Mesenchymal stem cell (in vitro differentiated cells and primary cell): Measurements from ENCODE around the gene PINK1.
A peak's percentile ranks its signal among the peaks of the same experiment; 100 is the strongest.

ENCODE experiments used
- DNase-seq: peaks from one replicate; pipeline ENCODE4 v3.0.0-alpha.2; 2013
- H2AFZ ChIP-seq: one replicate; pipeline ENCODE4 v1.6.1; 2013; ENCODE audit warnings: low read depth, mild to moderate bottlenecking, control low read depth, inconsistent platforms, low read length, moderate library complexity
- H2AK5ac ChIP-seq: 2 replicates; pipeline ENCODE4 v1.6.1; 2013; ENCODE audit warnings: low read length, moderate library complexity, mild to moderate bottlenecking, inconsistent platforms; ENCODE audit not compliant: severe bottlenecking
- H2BK120ac ChIP-seq: one replicate; pipeline ENCODE4 v1.6.1; 2013; ENCODE audit warnings: low read depth, mild to moderate bottlenecking, inconsistent platforms, low read length, moderate library complexity
- H2BK12ac ChIP-seq, 2 experiments: one replicate each; pipeline ENCODE4 v1.6.1; 2013; ENCODE audit warnings: inconsistent platforms in 2 of 2, low read length in 2 of 2, mild to moderate bottlenecking in 2 of 2, moderate library complexity in 2 of 2, control low read depth in 1 of 2
- H2BK15ac ChIP-seq: one replicate; pipeline ENCODE4 v1.6.1; 2013; ENCODE audit warnings: mild to moderate bottlenecking, low read depth, inconsistent platforms; ENCODE audit not compliant: poor library complexity, severe bottlenecking
- H2BK5ac ChIP-seq: 2 replicates; pipeline ENCODE4 v1.6.1; 2013; ENCODE audit warnings: low read depth, mild to moderate bottlenecking, low read length, control low read depth, inconsistent platforms; ENCODE audit not compliant: poor library complexity, severe bottlenecking
- H3K14ac ChIP-seq, 2 experiments: one replicate each; pipeline ENCODE4 v1.6.1; 2013; ENCODE audit warnings: inconsistent platforms in 2 of 2, low read length in 2 of 2, control low read depth in 1 of 2, mild to moderate bottlenecking in 1 of 2, moderate library complexity in 1 of 2
- H3K18ac ChIP-seq, 2 experiments: one replicate each; pipeline ENCODE4 v1.6.1; 2013; ENCODE audit warnings: inconsistent platforms in 2 of 2, low read length in 2 of 2, control low read depth in 1 of 2, low read depth in 1 of 2, mild to moderate bottlenecking in 1 of 2
- H3K23ac ChIP-seq, 2 experiments: one replicate each; pipeline ENCODE4 v1.6.1; 2013; ENCODE audit warnings: inconsistent platforms in 2 of 2, low read length in 2 of 2, mild to moderate bottlenecking in 2 of 2, moderate library complexity in 2 of 2, control low read depth in 1 of 2
- H3K27ac ChIP-seq: 2 replicates; pipeline ENCODE4 v1.5.1; 2013; ENCODE audit warnings: mild to moderate bottlenecking, moderate library complexity, low read length, control low read depth, inconsistent platforms; ENCODE audit not compliant: poor library complexity, severe bottlenecking
- H3K27me3 ChIP-seq, 2 experiments: 2 replicates each; pipeline versions ENCODE4 v1.6.1 to v1.7.0; 2013; ENCODE audit warnings: low read length in 2 of 2, mild to moderate bottlenecking in 2 of 2, moderate library complexity in 2 of 2, control low read depth in 1 of 2, inconsistent platforms in 1 of 2; ENCODE audit not compliant: control insufficient read depth in 1 of 2, insufficient read depth in 1 of 2
- H3K36me3 ChIP-seq, 2 experiments: 2 replicates each; pipeline versions ENCODE4 v1.6.1 to v1.7.0; 2013; ENCODE audit warnings: low read length in 2 of 2, control low read depth in 1 of 2, inconsistent platforms in 1 of 2, low read depth in 1 of 2, mild to moderate bottlenecking in 1 of 2; ENCODE audit not compliant: insufficient read depth in 2 of 2, control insufficient read depth in 1 of 2
- H3K4ac ChIP-seq, 2 experiments: one replicate each; pipeline ENCODE4 v1.6.1; 2013; ENCODE audit warnings: inconsistent platforms in 2 of 2, low read length in 2 of 2, mild to moderate bottlenecking in 2 of 2, moderate library complexity in 2 of 2, control low read depth in 1 of 2, low read depth in 1 of 2
- H3K4me1 ChIP-seq: 2 replicates; pipeline ENCODE4 v1.6.1; 2013; ENCODE audit warnings: low read depth, low read length, control low read depth; ENCODE audit not compliant: control insufficient read depth, insufficient read depth
- H3K4me2 ChIP-seq: 2 replicates; pipeline ENCODE4 v1.6.1; 2013; ENCODE audit warnings: low read length, mild to moderate bottlenecking, inconsistent platforms; ENCODE audit not compliant: poor library complexity, severe bottlenecking
- H3K4me3 ChIP-seq, 2 experiments: 2 replicates each; pipeline versions ENCODE4 v1.5.1 to v1.7.0; 2013; ENCODE audit warnings: low read length in 2 of 2, mild to moderate bottlenecking in 2 of 2, control low read depth in 1 of 2, low read depth in 1 of 2; ENCODE audit not compliant: insufficient read depth in 1 of 2
- H3K79me1 ChIP-seq: replicated peaks from 2 replicates; pipeline ENCODE4 v1.6.1; 2013; ENCODE audit warnings: mild to moderate bottlenecking, control low read depth, low read length, inconsistent platforms; ENCODE audit not compliant: poor library complexity, severe bottlenecking
- H3K9ac ChIP-seq: 2 replicates; pipeline ENCODE4 v1.7.0; 2013; ENCODE audit warnings: mild to moderate bottlenecking, low read length, moderate library complexity
- H3K9me3 ChIP-seq: 2 replicates; pipeline ENCODE4 v1.7.0; 2013; ENCODE audit warnings: mild to moderate bottlenecking, low read length; ENCODE audit not compliant: control insufficient read depth
- H4K8ac ChIP-seq: one replicate; pipeline ENCODE4 v1.6.1; 2013; ENCODE audit warnings: inconsistent platforms, mild to moderate bottlenecking, low read length, moderate library complexity
- H4K91ac ChIP-seq: one replicate; pipeline ENCODE4 v1.6.1; 2013; ENCODE audit warnings: mild to moderate bottlenecking, low read length, inconsistent platforms
- WGBS: methylation state at CpG from one replicate; pipeline ENCODE4 v1.1.7; 2013; ENCODE audit warnings: mixed read lengths; 5-methylcytosine and 5-hydroxymethylcytosine counted together

PINK1 gene

DNA sequence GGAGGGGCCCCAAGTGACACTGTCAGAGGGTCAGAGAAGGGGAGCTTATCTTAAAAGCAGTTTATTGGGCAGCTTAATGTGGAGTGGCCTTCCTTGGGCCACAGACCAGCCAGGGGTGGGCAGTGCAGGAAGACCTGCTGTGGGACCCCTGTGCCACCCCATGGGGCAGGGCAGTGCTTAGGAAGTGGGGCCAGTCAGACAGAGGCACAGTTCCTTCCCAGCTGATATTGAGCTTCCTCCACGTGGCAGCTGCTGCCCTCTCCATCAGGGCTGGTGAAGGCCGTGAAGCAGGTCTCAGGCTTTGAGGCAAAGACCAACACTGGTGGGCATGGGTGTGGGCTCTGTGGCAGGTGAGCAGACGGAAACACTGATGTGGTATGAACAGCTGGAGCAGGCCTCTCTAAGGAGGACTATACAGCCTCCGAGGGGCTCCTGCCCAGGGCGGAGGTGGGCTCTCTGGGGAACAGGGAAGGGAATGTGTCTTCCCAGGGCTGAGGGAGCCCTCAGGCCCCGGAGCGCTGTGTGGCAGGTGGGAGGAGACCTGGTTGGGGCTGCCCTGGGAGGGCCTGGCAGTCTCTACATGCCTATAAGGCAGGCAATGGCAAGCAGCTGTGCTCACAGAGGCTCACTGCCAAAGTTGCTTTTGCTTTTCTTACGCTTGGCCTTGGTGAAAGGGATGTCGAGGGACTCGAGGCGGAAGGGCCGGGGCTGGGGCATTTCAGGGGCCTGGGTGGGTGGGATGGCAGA is 30.9 kb downstream of the PINK1 start:
- Histone ChIP-seq H4K8ac (peak overlapping the region; percentile 27), H3K79me1 (peaks cover 4% of the 10 kb centered on the region), H3K9ac (no peak overlapping the region), H2BK12ac (no peak overlapping the region), H4K91ac (peak overlapping the region; percentile 11), H3K4ac (no peak overlapping the region), H2BK15ac (no peak overlapping the region), H3K18ac (no peak overlapping the region), H3K4me3 (no peak overlapping the region), H3K36me3 (peaks cover 0 to 6% of the 10 kb centered on the region in 2 experiments), H3K14ac (no peak overlapping the region), H3K4me1 (peaks cover 10% of the 10 kb centered on the region), H3K27me3 (no peaks in the 10 kb centered on the region), H2BK5ac (no peak overlapping the region), H3K4me2 (no peak overlapping the region), H2AFZ (no peak overlapping the region), H2BK120ac (no peak overlapping the region), H3K23ac (no peak overlapping the region), H3K9me3 (no peaks in the 10 kb centered on the region), H3K27ac (no peak overlapping the region), H2AK5ac (no peak overlapping the region)
- WGBS, result 86% methylated on average over 12 of the region's 12 CpGs
- no peak for DNase-seq

DNA sequence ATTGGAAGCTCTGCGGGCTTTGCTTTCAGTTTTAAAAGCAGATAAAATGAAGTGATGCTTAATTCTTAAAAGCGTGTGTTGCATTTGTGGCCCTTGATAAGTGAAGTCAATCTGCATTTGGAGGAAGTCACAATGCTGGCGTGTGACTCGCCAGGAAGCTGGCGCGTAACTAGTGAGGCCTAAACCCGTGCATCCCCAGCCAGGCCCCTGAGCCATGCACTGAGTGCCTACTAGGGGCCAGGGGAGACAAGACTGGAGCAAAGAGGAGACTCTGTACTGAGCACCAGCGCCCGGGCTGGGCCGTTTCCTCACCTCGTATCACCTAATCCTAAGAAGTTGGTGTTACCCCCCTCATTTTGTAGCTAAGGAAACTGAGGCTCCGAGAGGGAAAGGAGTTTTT is 32.5 kb downstream of the PINK1 start:
- Histone ChIP-seq H3K4me1 (peaks cover 10% of the 10 kb centered on the region), H3K23ac (no peak overlapping the region), H2BK5ac (no peak overlapping the region), H3K9me3 (no peaks in the 10 kb centered on the region), H3K27ac (no peak overlapping the region), H2BK15ac (no peak overlapping the region), H3K9ac (no peak overlapping the region), H3K79me1 (peaks cover 3% of the 10 kb centered on the region), H3K4ac (no peak overlapping the region), H3K4me2 (no peak overlapping the region), H3K36me3 (no peaks in the 10 kb centered on the region), H3K4me3 (no peak overlapping the region), H4K8ac (no peak overlapping the region), H3K27me3 (no peaks in the 10 kb centered on the region), H2AK5ac (no peak overlapping the region), H2BK120ac (no peak overlapping the region), H3K14ac (no peak overlapping the region), H2BK12ac (no peak overlapping the region), H3K18ac (no peak overlapping the region), H2AFZ (no peak overlapping the region), H4K91ac (no peak overlapping the region)
- DNase-seq, result no peak
- WGBS, result 95% methylated on average over 11 of the region's 12 CpGs

DNA sequence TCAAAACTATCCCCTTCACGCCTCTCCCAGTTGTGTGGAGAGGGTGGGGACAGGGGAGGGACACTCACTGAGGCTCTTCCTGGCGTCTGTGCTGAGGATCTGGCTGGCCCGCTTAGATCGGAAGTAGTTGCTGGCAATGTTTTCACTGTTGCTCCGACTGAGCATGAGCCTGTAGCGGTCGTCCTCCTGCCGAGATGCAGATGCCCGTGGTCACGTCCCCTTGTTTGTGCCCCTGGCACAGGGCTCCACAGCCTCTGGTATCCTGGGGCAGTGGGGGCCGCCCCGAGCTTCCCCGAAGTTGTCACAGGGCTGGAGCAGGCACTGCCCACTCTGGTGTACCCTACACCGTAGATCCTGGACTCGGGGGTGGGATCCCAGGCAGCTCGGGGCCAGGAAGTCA is 32.9 kb downstream of the PINK1 start:
- Histone ChIP-seq H3K4me1 (peaks cover 10% of the 10 kb centered on the region), H2BK5ac (no peak overlapping the region), H3K4ac (no peak overlapping the region), H3K14ac (no peak overlapping the region), H2AK5ac (no peak overlapping the region), H3K36me3 (no peaks in the 10 kb centered on the region), H2AFZ (no peak overlapping the region), H4K8ac (no peak overlapping the region), H4K91ac (no peak overlapping the region), H3K4me2 (no peak overlapping the region), H3K23ac (no peak overlapping the region), H2BK120ac (no peak overlapping the region), H2BK15ac (no peak overlapping the region), H3K27ac (no peak overlapping the region), H2BK12ac (no peak overlapping the region), H3K18ac (no peak overlapping the region), H3K9ac (no peak overlapping the region), H3K79me1 (no peaks in the 10 kb centered on the region), H3K9me3 (no peaks in the 10 kb centered on the region), H3K27me3 (no peaks in the 10 kb centered on the region), H3K4me3 (no peak overlapping the region)
- WGBS, result 82% methylated on average over 16 of the region's 16 CpGs
- no peak for DNase-seq

DNA sequence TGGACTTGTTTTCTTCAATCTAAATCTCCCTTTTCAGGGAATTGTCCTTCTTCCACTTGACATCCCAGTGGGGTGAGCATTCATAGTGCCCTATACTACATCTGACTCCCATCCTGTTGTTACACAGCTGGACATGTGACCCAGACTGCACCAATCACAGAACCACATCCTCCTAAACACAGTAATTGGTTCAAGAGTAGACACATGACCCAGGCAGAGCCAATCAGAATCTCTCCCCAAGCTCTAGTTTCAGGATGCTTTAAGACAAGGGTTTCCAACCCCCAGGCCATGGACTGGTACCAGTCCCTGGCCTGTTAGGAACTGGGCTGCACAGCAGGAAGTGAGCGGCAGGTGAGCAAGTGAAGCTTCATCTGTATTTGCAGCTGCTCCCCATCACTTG is 33.5 kb downstream of the PINK1 start:
- Histone ChIP-seq H3K9ac (no peak overlapping the region), H3K4me1 (peaks cover 10% of the 10 kb centered on the region), H3K79me1 (no peaks in the 10 kb centered on the region), H2BK120ac (no peak overlapping the region), H3K4me3 (no peak overlapping the region), H3K27me3 (peaks cover 0 to 2% of the 10 kb centered on the region in 2 experiments), H4K8ac (no peak overlapping the region), H3K4ac (no peak overlapping the region), H2BK12ac (no peak overlapping the region), H3K36me3 (peaks cover 0 to 3% of the 10 kb centered on the region in 2 experiments), H2AFZ (peak overlapping the region; percentile 63), H2AK5ac (no peak overlapping the region), H3K14ac (no peak overlapping the region), H3K18ac (no peak overlapping the region), H3K27ac (no peak overlapping the region), H2BK15ac (no peak overlapping the region), H3K23ac (no peak overlapping the region), H3K9me3 (no peaks in the 10 kb centered on the region), H2BK5ac (no peak overlapping the region), H3K4me2 (no peak overlapping the region), H4K91ac (no peak overlapping the region)
- WGBS, result 96% methylated on average over 1 of the region's 1 CpG
- DNase-seq, result peak; percentile 24
